Endothelial cell of umbilical vein (primary cell): ENCODE measurements around the gene CIROP. TPM values are rescaled to one million over a fixed set of nuclear protein-coding genes. Genes with fewer than 3 reads are reported as not detected.

Source experiments
- Bru-seq: library from RNA; stranded (reverse); fragments of 400-500 nt; gene quantifications from one replicate; lab custom pipeline; 2021; lab: Mats Ljungman, UMichigan
- BruChase-seq, 2 experiments: library from RNA; stranded (reverse); fragments of 400-500 nt; gene quantifications; one replicate each; lab custom pipeline; 2021; lab: Mats Ljungman, UMichigan
- BruUV-seq: library from RNA; stranded (reverse); fragments of 400-500 nt; replicated peaks from 2 replicates; lab custom pipeline; 2021; lab: Mats Ljungman, UMichigan
- CTCF ChIA-PET: fragments of 300-600, 350-600 bp; sonication (Branson Sonifier 250); formaldehyde crosslinking; loops from one replicate; lab custom pipeline; 2021; ENCODE audit warnings: antibody characterized with exemption, inconsistent platforms; lab: Charles Lee
- POLR2A ChIA-PET: fragments of 300-600, 350-600 bp; sonication (Branson Sonifier 250); formaldehyde crosslinking; loops from one replicate; lab custom pipeline; 2021; ENCODE audit warnings: antibody characterized with exemption, inconsistent platforms; lab: Charles Lee
- DNase-seq: peaks from one replicate; pipeline ENCODE4 v3.0.0-alpha.2; 2011; ENCODE audit warnings: low read depth, low spot score
- FAIRE-seq: peaks from 2 replicates; lab custom pipeline; 2011; peaks lifted over from hg19 to GRCh38; lab: Jason Lieb, UNC
- H2AFZ ChIP-seq: 2 replicates; pipeline ENCODE4 v1.6.0; 2012; ENCODE audit warnings: low read depth, low read length, control low read depth, inconsistent platforms
- H3K27ac ChIP-seq: 2 replicates; pipeline ENCODE4 v1.5.1; 2011; ENCODE audit warnings: low read depth, mild to moderate bottlenecking, control low read depth, low read length, moderate library complexity; ENCODE audit not compliant: insufficient read depth
- H3K27me3 ChIP-seq, 2 experiments: 2 replicates each; pipeline versions ENCODE4 v1.6.0 to v1.6.1; 2011; ENCODE audit warnings: low read length in 2 of 2, mixed read lengths in 1 of 2; ENCODE audit not compliant: control insufficient read depth in 2 of 2, insufficient read depth in 2 of 2
- H3K36me3 ChIP-seq, 2 experiments: 2 replicates in 1 of 2; 3 replicates in 1 of 2; pipeline ENCODE4 v1.5.1; 2011; ENCODE audit warnings: low read length in 2 of 2, mild to moderate bottlenecking in 1 of 2, moderate library complexity in 1 of 2; ENCODE audit not compliant: control insufficient read depth in 2 of 2, insufficient read depth in 2 of 2; ENCODE audit errors: extremely low read depth in 1 of 2
- H3K4me1 ChIP-seq: 3 replicates; pipeline ENCODE4 v1.5.1; 2011; ENCODE audit warnings: mild to moderate bottlenecking, low read length; ENCODE audit not compliant: control insufficient read depth, insufficient read depth; ENCODE audit errors: extremely low read depth
- H3K4me2 ChIP-seq: 2 replicates; pipeline ENCODE4 v1.6.1; 2011; ENCODE audit warnings: low read length, control low read depth, mixed read lengths; ENCODE audit not compliant: insufficient read depth
- H3K4me3 ChIP-seq, 3 experiments: fragments of 200-600 bp in 1 of 3; sonication (generic), shearing (Covaris generic) in 1 of 3; replicated peaks in 1 of 3; 2 replicates each; pipeline ENCODE4 v1.5.1; 2011 to 2016; ENCODE audit warnings: control low read depth in 3 of 3, low read length in 3 of 3, mild to moderate bottlenecking in 2 of 3, inconsistent platforms in 1 of 3, low read depth in 1 of 3, moderate library complexity in 1 of 3; ENCODE audit not compliant: insufficient read depth in 1 of 3
- H3K79me2 ChIP-seq: 2 replicates; pipeline ENCODE4 v1.6.0; 2012; ENCODE audit warnings: low read length, inconsistent platforms; ENCODE audit not compliant: control insufficient read depth, insufficient read depth
- H3K9ac ChIP-seq: replicated peaks from 2 replicates; pipeline ENCODE3; 2011; ENCODE audit warnings: low read length, control low read depth; ENCODE audit not compliant: insufficient read depth; ENCODE audit errors: extremely low read depth
- H3K9me1 ChIP-seq: replicated peaks from 3 replicates; pipeline ENCODE4 v1.6.0; 2011; ENCODE audit warnings: mild to moderate bottlenecking, low read length; ENCODE audit not compliant: control insufficient read depth, insufficient read depth; ENCODE audit errors: extremely low read depth
- H3K9me3 ChIP-seq: replicated peaks from 2 replicates; pipeline ENCODE4 v1.5.1; 2012; ENCODE audit warnings: low read length, inconsistent platforms; ENCODE audit not compliant: control insufficient read depth, insufficient read depth
- H4K20me1 ChIP-seq: replicated peaks from 2 replicates; pipeline ENCODE3; 2011; ENCODE audit warnings: mild to moderate bottlenecking, low read length; ENCODE audit not compliant: control insufficient read depth, insufficient read depth; ENCODE audit errors: extremely low read depth
- EZH2 ChIP-seq: IDR thresholded peaks from 2 replicates; pipeline ENCODE4 v1.6.1; 2012; ENCODE audit warnings: borderline replicate concordance, low read depth, mild to moderate bottlenecking, moderate library complexity, low read length, inconsistent platforms; ENCODE audit not compliant: severe bottlenecking
- FOS ChIP-seq: IDR thresholded peaks from 2 replicates; pipeline ENCODE4 v1.6.1; 2011; ENCODE audit warnings: mild to moderate bottlenecking, low read length, moderate library complexity, borderline replicate concordance; ENCODE audit not compliant: insufficient read depth
- JUN ChIP-seq: IDR thresholded peaks from 2 replicates; pipeline ENCODE4 v1.6.1; 2011; ENCODE audit warnings: borderline replicate concordance, low read depth; ENCODE audit not compliant: insufficient read length, insufficient read depth
- POLR2AphosphoS5 ChIP-seq: IDR thresholded peaks from 2 replicates; pipeline ENCODE4 v1.6.1; 2012; ENCODE audit warnings: low read depth, mild to moderate bottlenecking, control low read depth, low read length, moderate library complexity; ENCODE audit not compliant: insufficient read depth
- dilution Hi-C: fragments of 300-500 bp; cut with MboI; formaldehyde crosslinking; loops from one replicate; pipeline ENCODE4 v1.15.0; 2019; ENCODE audit warnings: low sequenced_read_pairs; ENCODE audit not compliant: extremely low pct_ligation_motif_present
- intact Hi-C: fragments of 100-400 bp; cut with micrococcal nuclease; formaldehyde crosslinking; loops from one replicate; pipeline ENCODE4 v1.10.0; 2022
- long read RNA-seq: library from polyadenylated mRNA; stranded (forward); transcript quantifications from one replicate; pipeline ENCODE4 v2.0.0, GENCODE V29; 2021
- polyA minus RNA-seq, 3 experiments: library from RNA; depleted of rRNA, polyadenylated mRNA; stranded (reverse); fragments of >200 nt; gene quantifications; 1 replicate in 1 of 3; 2 replicates in 2 of 3; pipeline ENCODE4 v1.2.3, GENCODE V29; 2011
- polyA plus RNA-seq, 4 experiments: library from polyadenylated mRNA; depleted of rRNA in 3 of 4; stranded (reverse) in 3 of 4; unstranded in 1 of 4; fragments of >200 nt; gene quantifications; 2 replicates each; pipeline versions ENCODE4 v1.2.1 to v1.2.3, GENCODE V29; 2011 to 2012; ENCODE audit warnings: missing spikeins in 1 of 4
- total RNA-seq: library from RNA; stranded (reverse); gene quantifications from 2 replicates; pipeline ENCODE4 v1.2.3, GENCODE V29; 2021

The CIROP gene, protein sequence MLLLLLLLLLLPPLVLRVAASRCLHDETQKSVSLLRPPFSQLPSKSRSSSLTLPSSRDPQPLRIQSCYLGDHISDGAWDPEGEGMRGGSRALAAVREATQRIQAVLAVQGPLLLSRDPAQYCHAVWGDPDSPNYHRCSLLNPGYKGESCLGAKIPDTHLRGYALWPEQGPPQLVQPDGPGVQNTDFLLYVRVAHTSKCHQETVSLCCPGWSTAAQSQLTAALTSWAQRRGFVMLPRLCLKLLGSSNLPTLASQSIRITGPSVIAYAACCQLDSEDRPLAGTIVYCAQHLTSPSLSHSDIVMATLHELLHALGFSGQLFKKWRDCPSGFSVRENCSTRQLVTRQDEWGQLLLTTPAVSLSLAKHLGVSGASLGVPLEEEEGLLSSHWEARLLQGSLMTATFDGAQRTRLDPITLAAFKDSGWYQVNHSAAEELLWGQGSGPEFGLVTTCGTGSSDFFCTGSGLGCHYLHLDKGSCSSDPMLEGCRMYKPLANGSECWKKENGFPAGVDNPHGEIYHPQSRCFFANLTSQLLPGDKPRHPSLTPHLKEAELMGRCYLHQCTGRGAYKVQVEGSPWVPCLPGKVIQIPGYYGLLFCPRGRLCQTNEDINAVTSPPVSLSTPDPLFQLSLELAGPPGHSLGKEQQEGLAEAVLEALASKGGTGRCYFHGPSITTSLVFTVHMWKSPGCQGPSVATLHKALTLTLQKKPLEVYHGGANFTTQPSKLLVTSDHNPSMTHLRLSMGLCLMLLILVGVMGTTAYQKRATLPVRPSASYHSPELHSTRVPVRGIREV
- not detected in 2 replicates for total RNA-seq
- not detected in 2 replicates for polyA plus RNA-seq
- not detected in 2 replicates for polyA plus RNA-seq (2011; cell fraction: cytosol; rRNA removed)
- polyA plus RNA-seq (2011; cell fraction: nucleus; rRNA removed), result not detected in 2 replicates
- polyA plus RNA-seq (2012), result not detected in 2 replicates
- polyA minus RNA-seq, result not detected in 2 replicates
- not detected for polyA minus RNA-seq (2011; cell fraction: cytosol; rRNA and poly(A)+ RNA removed)
- polyA minus RNA-seq (2011; cell fraction: nucleus; rRNA and poly(A)+ RNA removed), result not detected in 2 replicates
- Bru-seq, nascent RNA, result not detected
- not detected for BruChase-seq, experiment 1, labeled RNA remaining after a 6-hour chase
- not detected for BruChase-seq, experiment 2, labeled RNA remaining after a 2-hour chase
- long read RNA-seq, result 0 reads

GRCh38 chr14:23104591-23105347, at the start of gene CIROP:
TSS of gene CIROP (minus strand) at chr14:23104989. CDS start at chr14:23104920, 69 bp downstream.
- CTCF ChIA-PET, result interaction anchor here (1.1 to 1.3 kb wide), 2 partner anchors 16 to 36 kb away, joined by 5 read pairs; no protein-coding TSS in a partner anchor
- intact Hi-C loops (loop anchor here (5.0 kb wide), 1 partner anchor 112 kb away; no protein-coding TSS in a partner anchor), dilution Hi-C loops (no loop called here)

More at GRCh38 chr14:23104591-23105347, at the start of gene CIROP:
- Histone ChIP-seq H3K4me2 (no peak within 1 kb of the TSS), H3K4me1 (no peaks in the 10 kb centered on the region), H3K79me2 (no peaks in the 10 kb centered on the region), H3K36me3 (no peaks in the 10 kb centered on the region), H4K20me1 (no peaks in the 10 kb centered on the region), H3K9me1 (no peaks in the 10 kb centered on the region), H3K27ac (no peak within 1 kb of the TSS), H3K27me3 (no peaks in the 10 kb centered on the region), H3K9ac (no peak within 1 kb of the TSS), H3K4me3 (no peak within 1 kb of the TSS), H3K9me3 (no peaks in the 10 kb centered on the region), H2AFZ (no peak within 1 kb of the TSS)
- FAIRE-seq (no peak), DNase-seq (no peak)
- POLR2A ChIA-PET, result no interaction called here
- TF ChIP-seq JUN (no peak), FOS (no peak), POLR2AphosphoS5 (no peak), EZH2 (no peak)
- no TSS peak for BruUV-seq
